ENCODE data around the gene MOCS1. TPM values are rescaled to one million over a fixed set of nuclear protein-coding genes. Genes with fewer than 3 reads are reported as not detected.

MOCS1 gene
- total RNA-seq, 2 experiments from 2014 or later: 1.7 to 1.8 TPM

DNA sequence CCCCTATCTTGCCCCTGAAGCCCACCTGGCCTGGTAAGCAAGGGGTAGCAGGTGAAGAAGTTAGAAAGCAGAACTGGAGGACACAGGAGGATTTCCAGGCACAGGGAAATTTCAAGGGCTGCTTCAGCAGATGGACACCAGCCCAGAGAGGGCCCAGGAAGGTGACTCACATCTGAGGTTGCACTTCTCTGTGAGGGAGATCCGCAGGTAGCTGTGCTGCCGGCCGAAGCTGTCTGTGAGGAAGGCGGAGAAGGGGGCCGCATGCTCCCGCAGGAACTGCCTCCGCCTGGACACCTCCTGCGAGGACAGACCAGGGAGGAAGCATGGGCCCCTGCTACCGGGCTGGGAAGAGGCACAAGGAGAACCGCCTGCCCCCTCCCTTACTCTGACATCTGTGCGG lies 7.1 kb downstream of the MOCS1 start:
- H3K4me3 Mint-ChIP-seq: no peak overlapping the region

GRCh38 chr6:39926668-39927067 lies 7.6 kb downstream of the MOCS1 start:
- H3K36me3 Mint-ChIP-seq (ENCODE audit: low read depth): peaks cover 4% of the 10 kb centered on the region
- POLR2A ChIA-PET: no interaction called here
- peaks cover 6% of the 10 kb centered on the region for H3K9me3 Mint-ChIP-seq
- no peak for DNase-seq
- H3K4me1 Mint-ChIP-seq: peaks cover 11% of the 10 kb centered on the region
- H3K4me3 Mint-ChIP-seq: no peak overlapping the region
- CTCF ChIA-PET: no interaction called here
- no peak overlapping the region for H3K27ac Mint-ChIP-seq
- no peaks in the 10 kb centered on the region for H3K27me3 Mint-ChIP-seq

More for the DNA sequence above, 7.1 kb downstream of the MOCS1 start:
- ChIA-PET CTCF (no interaction called here), POLR2A (no interaction called here)
- peaks cover 11% of the 10 kb centered on the region for H3K4me1 Mint-ChIP-seq
- H3K36me3 Mint-ChIP-seq (ENCODE audit: low read depth): peaks cover 4% of the 10 kb centered on the region
- H3K27ac Mint-ChIP-seq: no peak overlapping the region
- DNase-seq: no peak
- peaks cover 6% of the 10 kb centered on the region for H3K9me3 Mint-ChIP-seq
- no peaks in the 10 kb centered on the region for H3K27me3 Mint-ChIP-seq

DNA sequence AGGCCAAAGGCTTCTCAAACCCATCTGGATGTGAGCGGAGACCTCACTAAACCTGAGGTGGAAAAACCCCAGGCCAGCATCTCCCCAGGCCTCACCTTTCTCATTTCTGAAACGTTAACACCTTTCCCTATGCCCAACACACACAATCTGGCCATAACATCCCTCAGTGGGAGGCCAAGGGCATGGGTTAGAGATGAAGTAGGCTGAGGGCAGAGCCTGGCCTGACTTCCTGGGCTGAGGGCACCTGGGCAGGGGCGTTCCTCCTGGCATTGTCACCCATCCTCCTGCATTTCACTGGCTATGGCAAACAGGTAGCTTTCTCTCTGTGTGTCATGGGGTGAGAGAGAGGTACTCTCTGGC lies 8.4 kb downstream of the MOCS1 start:
- no peak overlapping the region for H3K4me3 Mint-ChIP-seq
- H3K27ac Mint-ChIP-seq: peak overlapping the region; percentile 2
- CTCF ChIA-PET: no interaction called here
- H3K27me3 Mint-ChIP-seq: no peaks in the 10 kb centered on the region
- no peak for DNase-seq
- POLR2A ChIA-PET: no interaction called here
- peaks cover 4% of the 10 kb centered on the region for H3K36me3 Mint-ChIP-seq (ENCODE audit: low read depth)
- H3K4me1 Mint-ChIP-seq: peaks cover 11% of the 10 kb centered on the region
- H3K9me3 Mint-ChIP-seq: peaks cover 6% of the 10 kb centered on the region

DNA sequence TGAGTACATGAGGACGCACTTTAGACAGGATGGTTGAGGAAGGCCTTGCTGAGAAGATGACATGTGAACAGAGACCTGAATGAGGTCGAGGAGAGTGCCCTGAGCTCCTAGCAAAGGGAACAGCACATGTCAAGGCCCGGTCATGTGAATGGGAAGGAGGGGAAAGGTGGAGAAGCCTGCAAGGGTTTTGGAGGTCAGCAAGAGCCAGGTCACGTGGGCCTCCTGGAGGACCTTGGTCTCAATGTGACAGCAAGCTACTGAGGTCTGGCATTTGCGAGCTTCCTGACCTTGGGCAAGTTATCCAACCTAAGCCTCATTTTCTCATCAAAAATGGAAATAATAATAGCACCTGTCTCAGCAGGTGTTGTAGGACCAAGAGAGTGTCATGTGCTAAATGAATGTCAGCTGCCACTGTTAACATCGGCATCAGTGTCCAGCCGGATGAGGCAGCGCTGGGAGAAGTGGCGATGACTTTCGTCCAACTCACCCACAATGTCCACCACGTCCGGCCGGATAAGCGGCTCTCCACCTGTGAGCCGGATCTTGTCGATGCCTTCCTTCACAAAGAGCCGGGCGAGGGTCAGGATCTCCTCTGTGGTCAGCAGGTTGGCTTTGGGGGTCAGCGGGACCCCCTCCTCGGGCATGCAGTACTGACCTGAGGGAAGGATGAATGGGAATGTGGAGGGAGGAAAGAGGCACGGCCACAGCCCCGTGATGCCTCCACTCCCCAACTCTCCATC lies 8.9 kb downstream of the MOCS1 start:
- Mint-ChIP-seq H3K27ac (no peak overlapping the region), H3K36me3 (ENCODE audit: low read depth) (peaks cover 4% of the 10 kb centered on the region), H3K9me3 (peaks cover 6% of the 10 kb centered on the region), H3K4me3 (no peak overlapping the region), H3K27me3 (no peaks in the 10 kb centered on the region), H3K4me1 (peaks cover 11% of the 10 kb centered on the region)
- no peak for DNase-seq
- POLR2A ChIA-PET: no interaction called here
- CTCF ChIA-PET: no interaction called here

DNA sequence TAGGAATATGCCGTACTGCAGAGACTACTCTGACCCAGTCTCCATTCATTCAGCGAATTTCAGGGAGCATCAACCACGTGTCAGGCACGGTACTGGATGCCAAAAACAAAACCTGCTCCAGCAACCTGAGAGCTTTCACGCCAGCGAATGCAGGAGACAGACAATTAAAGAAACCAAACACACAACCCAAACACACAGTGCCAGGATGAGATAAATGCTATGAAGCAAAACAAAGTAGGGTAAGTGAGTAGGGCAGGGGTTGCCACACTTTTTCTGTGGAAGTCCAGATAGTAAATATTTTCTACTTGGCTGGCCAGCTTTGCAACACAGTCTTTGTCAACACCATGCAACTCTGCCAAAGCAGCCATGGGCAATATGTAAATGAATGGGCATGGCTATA lies 10.0 kb downstream of the MOCS1 start:
- H3K36me3 Mint-ChIP-seq (ENCODE audit: low read depth): peaks cover 4% of the 10 kb centered on the region
- no peak for DNase-seq

DNA sequence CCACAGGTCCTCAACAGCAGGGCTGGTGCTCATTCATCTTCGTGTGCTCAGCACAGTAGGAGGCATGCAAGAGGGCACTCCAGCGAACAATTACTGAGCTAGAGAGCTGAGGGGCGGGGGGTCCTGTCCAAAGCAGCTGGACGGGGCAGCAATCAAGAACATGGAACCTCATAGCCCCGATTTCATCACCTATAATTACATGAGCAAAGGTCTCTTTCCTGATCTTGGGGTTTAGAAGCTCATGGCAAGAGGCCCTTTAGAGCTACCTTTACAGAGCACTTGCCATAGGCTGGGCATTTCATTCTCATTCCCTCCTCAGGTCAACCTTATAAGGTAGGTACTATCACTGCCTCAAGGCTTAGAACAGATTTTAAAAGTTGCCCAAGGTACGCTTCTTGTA lies 10.4 kb downstream of the MOCS1 start:
- ChIA-PET POLR2A (no interaction called here), CTCF (no interaction called here)
- peaks cover 7% of the 10 kb centered on the region for H3K4me1 Mint-ChIP-seq
- H3K27ac Mint-ChIP-seq: no peak overlapping the region
- no peak overlapping the region for H3K4me3 Mint-ChIP-seq
- no peaks in the 10 kb centered on the region for H3K27me3 Mint-ChIP-seq
- peaks cover 6% of the 10 kb centered on the region for H3K9me3 Mint-ChIP-seq
- peaks cover 4% of the 10 kb centered on the region for H3K36me3 Mint-ChIP-seq (ENCODE audit: low read depth)
- no peak for DNase-seq

More for the DNA sequence above, 10.0 kb downstream of the MOCS1 start:
- CTCF ChIA-PET: interaction anchor here (0.6 kb wide), 1 partner anchor 1917 kb away, joined by 3 read pairs; no protein-coding TSS in a partner anchor
- H3K4me1 Mint-ChIP-seq: peaks cover 9% of the 10 kb centered on the region
- H3K27ac Mint-ChIP-seq: no peak overlapping the region
- no peak overlapping the region for H3K4me3 Mint-ChIP-seq
- H3K9me3 Mint-ChIP-seq: peaks cover 6% of the 10 kb centered on the region
- no peaks in the 10 kb centered on the region for H3K27me3 Mint-ChIP-seq
- POLR2A ChIA-PET: no interaction called here

GRCh38 chr6:39923394-39923793 lies 10.9 kb downstream of the MOCS1 start:
- POLR2A ChIA-PET: no interaction called here
- no peak for DNase-seq
- Mint-ChIP-seq H3K27ac (no peak overlapping the region), H3K27me3 (no peaks in the 10 kb centered on the region), H3K9me3 (peaks cover 6% of the 10 kb centered on the region), H3K36me3 (ENCODE audit: low read depth) (peaks cover 4% of the 10 kb centered on the region), H3K4me3 (no peak overlapping the region), H3K4me1 (peaks cover 7% of the 10 kb centered on the region)
- CTCF ChIA-PET: no interaction called here

- peaks cover 6% of the 10 kb centered on the region for H3K9me3 Mint-ChIP-seq
- H3K4me3 Mint-ChIP-seq: no peak overlapping the region
- no peak for DNase-seq
- peaks cover 4% of the 10 kb centered on the region for H3K36me3 Mint-ChIP-seq (ENCODE audit: low read depth)
- no peaks in the 10 kb centered on the region for H3K27me3 Mint-ChIP-seq
- ChIA-PET POLR2A (no interaction called here), CTCF (no interaction called here)
- H3K27ac Mint-ChIP-seq: no peak overlapping the region
- peaks cover 7% of the 10 kb centered on the region for H3K4me1 Mint-ChIP-seq
Measured at GRCh38 chr6:39922821-39923220, 11.4 kb downstream of the MOCS1 start.

DNA sequence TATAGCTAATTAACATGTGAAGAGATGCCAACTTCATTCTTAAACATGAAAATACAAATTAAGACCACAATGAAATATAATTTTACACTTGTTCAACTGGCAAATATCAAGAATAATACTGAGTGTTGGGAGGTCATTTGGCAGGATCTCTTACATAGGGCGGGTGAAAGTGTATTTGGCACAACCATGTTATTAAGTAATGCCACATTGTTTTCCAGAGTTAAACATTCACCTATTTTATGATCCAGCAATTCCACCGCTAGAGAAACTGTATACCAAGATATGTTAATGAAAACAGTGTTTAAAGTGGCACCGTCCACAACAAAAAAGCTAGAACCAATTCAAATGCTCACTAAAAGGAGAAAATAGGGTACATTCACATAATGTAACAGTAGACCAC lies 14.1 kb downstream of the MOCS1 start:
- POLR2A ChIA-PET: no interaction called here
- H3K9me3 Mint-ChIP-seq: no peaks in the 10 kb centered on the region

DNA sequence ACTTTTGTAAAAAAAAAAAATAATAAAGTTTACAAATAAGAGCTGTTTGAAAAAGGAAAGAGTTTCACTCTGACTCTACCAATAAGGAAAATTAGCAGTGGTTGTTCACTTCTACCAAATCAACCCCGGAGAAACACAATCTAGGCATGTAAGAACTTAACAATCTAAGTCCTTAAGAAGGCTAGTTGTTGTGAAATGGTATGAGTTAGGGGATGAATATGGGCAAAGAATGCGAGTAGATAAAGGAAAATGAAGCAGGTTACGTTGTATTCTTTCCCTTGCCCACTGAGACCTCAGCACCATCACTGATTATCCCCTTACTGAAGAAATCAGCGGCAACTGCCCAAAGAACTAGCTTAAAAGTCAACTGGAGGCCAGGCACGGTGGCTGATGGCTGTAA lies 15.4 kb downstream of the MOCS1 start:
- no peak for DNase-seq
- Mint-ChIP-seq H3K27ac (no peak overlapping the region), H3K4me3 (no peak overlapping the region), H3K36me3 (ENCODE audit: low read depth) (no peaks in the 10 kb centered on the region), H3K4me1 (peaks cover 4% of the 10 kb centered on the region), H3K9me3 (no peaks in the 10 kb centered on the region), H3K27me3 (no peaks in the 10 kb centered on the region)
- POLR2A ChIA-PET: no interaction called here
- CTCF ChIA-PET: interaction anchor here (0.7 to 1.0 kb wide), 2 partner anchors 14 to 19 kb away, joined by 3 to 4 read pairs; no protein-coding TSS in a partner anchor

More for the DNA sequence above, 14.1 kb downstream of the MOCS1 start:
- Mint-ChIP-seq H3K27me3 (no peaks in the 10 kb centered on the region), H3K27ac (no peak overlapping the region), H3K4me1 (peaks cover 4% of the 10 kb centered on the region), H3K36me3 (ENCODE audit: low read depth) (no peaks in the 10 kb centered on the region), H3K4me3 (no peak overlapping the region)
- DNase-seq: no peak
- CTCF ChIA-PET: interaction anchor here (1.2 kb wide), 1 partner anchor 12 kb away, joined by 6 read pairs; no protein-coding TSS in a partner anchor

DNA sequence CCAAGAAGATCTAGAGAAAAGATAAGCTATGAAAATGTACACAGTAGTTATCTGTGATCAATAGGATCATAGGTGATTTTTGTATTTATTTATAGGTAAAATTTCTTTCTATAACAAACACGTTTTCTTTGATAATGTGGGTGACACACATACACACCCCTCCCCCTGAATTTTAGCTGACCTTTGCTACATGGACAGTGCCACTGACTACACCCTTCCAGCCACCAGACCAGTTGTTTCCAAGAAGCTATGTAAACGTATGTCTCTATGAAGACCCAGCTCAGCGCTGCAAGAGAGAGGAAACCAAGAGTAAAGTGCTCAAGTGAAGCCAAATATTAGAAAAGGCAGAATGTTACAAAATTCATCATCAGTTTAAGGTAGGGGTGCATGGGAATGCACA lies 16.3 kb downstream of the MOCS1 start:
- H3K27ac Mint-ChIP-seq: no peak overlapping the region
- no peaks in the 10 kb centered on the region for H3K9me3 Mint-ChIP-seq
- H3K27me3 Mint-ChIP-seq: no peaks in the 10 kb centered on the region
- ChIA-PET CTCF (no interaction called here), POLR2A (no interaction called here)
- peaks cover 3% of the 10 kb centered on the region for H3K4me1 Mint-ChIP-seq
- no peak overlapping the region for H3K4me3 Mint-ChIP-seq
- H3K36me3 Mint-ChIP-seq (ENCODE audit: low read depth): no peaks in the 10 kb centered on the region
- no peak for DNase-seq

- POLR2A ChIA-PET: no interaction called here
- DNase-seq: no peak
- Mint-ChIP-seq H3K9me3 (no peaks in the 10 kb centered on the region), H3K36me3 (ENCODE audit: low read depth) (no peaks in the 10 kb centered on the region), H3K4me1 (no peaks in the 10 kb centered on the region), H3K27ac (no peak overlapping the region), H3K4me3 (no peak overlapping the region), H3K27me3 (no peaks in the 10 kb centered on the region)
- CTCF ChIA-PET: no interaction called here
Measured at GRCh38 chr6:39917329-39917728, 16.9 kb downstream of the MOCS1 start.

DNA sequence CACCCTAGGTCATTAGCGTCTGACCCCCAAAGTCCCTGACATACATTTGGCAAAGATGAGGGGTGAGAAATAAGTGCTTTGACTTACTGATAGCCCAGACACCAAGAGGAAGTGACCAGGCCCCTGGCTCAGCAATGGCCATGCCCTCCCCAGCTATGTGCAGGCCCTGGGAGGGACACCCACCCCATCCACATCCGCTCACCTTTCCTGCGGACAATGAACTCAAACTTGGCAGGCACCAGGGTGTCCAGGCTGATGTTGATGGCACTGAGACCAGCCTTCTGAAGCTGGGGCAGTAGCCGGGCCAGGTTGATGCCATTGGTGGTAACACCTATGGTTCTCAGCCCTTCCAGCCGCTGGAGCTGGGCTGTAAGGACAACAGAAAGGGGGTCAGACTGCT lies 18.4 kb downstream of the MOCS1 start:
- Mint-ChIP-seq H3K27me3 (no peaks in the 10 kb centered on the region), H3K36me3 (ENCODE audit: low read depth) (no peaks in the 10 kb centered on the region), H3K9me3 (no peaks in the 10 kb centered on the region), H3K27ac (no peak overlapping the region), H3K4me1 (no peaks in the 10 kb centered on the region), H3K4me3 (no peak overlapping the region)
- DNase-seq: no peak
- ChIA-PET CTCF (no interaction called here), POLR2A (no interaction called here)

DNA sequence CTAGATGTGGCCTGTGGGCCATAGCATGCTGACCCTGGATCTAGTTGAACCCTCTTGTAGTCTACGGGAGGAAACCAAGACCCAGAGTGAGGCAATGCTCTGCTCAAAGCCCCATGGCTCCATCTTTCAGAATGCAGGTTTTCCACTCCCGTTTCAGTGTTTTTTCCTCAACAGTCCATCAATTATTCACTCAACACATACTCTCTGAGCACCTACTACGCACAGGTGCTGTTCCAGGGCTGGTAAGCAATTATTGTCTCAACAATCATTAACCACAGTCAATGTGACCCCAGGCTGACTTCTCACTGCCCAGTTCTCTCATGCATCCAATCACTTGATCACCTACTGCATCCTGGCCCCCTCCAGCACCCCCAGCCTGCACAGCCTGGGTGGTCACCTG lies 20.0 kb downstream of the MOCS1 start:
- H3K9me3 Mint-ChIP-seq: no peaks in the 10 kb centered on the region
- no peak for DNase-seq

More for the DNA sequence above, 20.0 kb downstream of the MOCS1 start:
- Mint-ChIP-seq H3K4me3 (no peak overlapping the region), H3K36me3 (ENCODE audit: low read depth) (no peaks in the 10 kb centered on the region), H3K27ac (no peak overlapping the region), H3K4me1 (no peaks in the 10 kb centered on the region), H3K27me3 (no peaks in the 10 kb centered on the region)
- POLR2A ChIA-PET: no interaction called here
- CTCF ChIA-PET: no interaction called here
